HG03039 (cell line): ENCODE measurements around the gene CHKA.

ENCODE experiments used
- ATAC-seq: cut with Tn5 transposase; IDR thresholded peaks from one replicate; pipeline ENCODE4 v1.9.1; 2021; ENCODE audit warnings: mild to moderate bottlenecking, moderate library complexity; ENCODE audit not compliant: unreplicated experiment

Gene CHKA

DNA sequence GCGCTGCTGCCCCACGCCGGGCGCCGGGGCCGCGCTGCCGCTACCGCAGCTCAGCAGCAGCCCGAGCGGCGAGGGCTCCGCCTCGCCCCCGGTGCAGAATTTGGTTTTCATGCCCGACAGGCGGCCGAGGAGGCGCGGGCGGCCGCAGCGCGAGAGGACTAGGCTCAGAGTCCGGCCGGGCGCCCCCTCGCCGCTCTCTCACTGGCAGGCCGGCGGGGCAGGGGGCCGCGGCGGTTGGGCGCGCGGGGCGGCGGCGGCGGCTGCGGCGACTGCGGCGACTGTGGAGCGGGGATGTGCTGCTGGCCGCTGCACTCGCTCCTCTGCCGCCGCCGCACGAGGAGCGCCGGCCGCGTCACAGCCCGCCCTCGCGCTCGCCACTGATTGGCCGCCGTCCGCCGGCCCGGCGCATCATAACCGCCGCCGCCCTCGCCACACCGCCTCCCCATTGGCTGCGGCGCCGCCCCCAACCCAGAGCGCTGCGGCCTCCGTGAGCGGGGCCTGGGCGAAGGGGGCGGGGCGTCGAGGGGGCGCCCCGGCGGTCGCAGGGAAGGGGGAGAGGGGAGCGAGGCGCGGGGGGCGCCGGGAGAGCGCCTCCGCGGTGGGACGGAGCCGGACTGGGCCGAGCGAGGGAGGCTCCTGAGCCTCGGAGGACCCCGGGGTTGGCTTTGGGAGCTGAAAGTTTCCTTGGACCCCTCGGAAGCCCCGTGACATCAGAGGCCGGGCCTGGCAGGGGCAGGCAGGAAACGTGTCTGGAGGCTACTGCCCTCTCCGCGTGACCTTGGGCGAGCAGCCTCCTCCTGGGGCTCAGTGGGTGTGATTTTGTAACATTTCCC lies at the start of gene CHKA:
Gene CHKA (minus strand): TSS at position 322 of the 833 bp plus-strand sequence. CDS start 211 bp downstream, at position 111.
- peak; percentile 82 for ATAC-seq

DNA sequence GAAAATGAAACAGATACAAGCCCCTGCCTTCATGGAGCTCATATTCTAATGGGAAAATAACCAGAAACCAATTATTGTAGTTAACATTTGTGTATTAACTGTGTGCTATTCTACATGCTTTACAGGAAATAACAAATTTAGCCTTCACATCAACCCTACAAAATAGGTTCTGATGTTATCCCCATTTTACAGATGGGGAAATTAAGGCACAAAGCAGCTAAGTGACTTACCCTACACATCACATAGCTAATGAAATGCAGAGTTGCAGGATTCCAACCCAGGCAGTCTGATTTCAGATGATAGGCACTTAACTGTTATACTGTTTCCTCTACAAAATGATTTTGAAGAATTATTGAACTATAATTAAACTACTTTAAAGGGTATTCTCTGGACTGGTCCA lies 48.3 kb upstream of the CHKA start:
- no peak for ATAC-seq

- no peak for ATAC-seq
Measured at GRCh38 chr11:68168694-68169093, 47.5 kb upstream of the CHKA start.

- ATAC-seq, result no peak
Measured at GRCh38 chr11:68167474-68167873, 46.3 kb upstream of the CHKA start.

DNA sequence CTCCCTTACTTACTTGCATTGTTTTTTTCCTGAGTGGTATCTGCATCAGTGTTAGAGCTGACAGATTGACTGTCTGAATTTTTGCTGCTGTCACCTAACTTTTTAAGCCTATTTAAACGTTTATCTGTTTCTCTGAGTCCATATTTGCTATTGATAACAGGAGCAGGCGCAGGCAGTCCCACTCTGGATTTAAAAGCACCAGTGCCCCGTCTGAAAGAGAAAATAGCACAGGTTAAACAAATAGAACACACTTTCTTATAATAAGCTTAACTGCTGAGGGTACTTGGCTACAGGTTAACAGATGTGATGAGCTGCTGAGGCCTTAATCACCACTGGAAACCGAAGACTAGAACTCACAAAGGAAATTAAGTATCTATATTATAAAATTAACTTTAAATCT lies 45.8 kb upstream of the CHKA start:
- ATAC-seq, result no peak

GRCh38 chr11:68165601-68166000 lies 44.4 kb upstream of the CHKA start:
- ATAC-seq, result no peak

- no peak for ATAC-seq
Measured at GRCh38 chr11:68164437-68164836, 43.2 kb upstream of the CHKA start.

- ATAC-seq, result no peak
Measured at GRCh38 chr11:68163691-68164090, 42.5 kb upstream of the CHKA start.

GRCh38 chr11:68160100-68160695 lies 39.0 kb upstream of the CHKA start:
- ATAC-seq, result no peak

GRCh38 chr11:68159665-68160064 lies 38.5 kb upstream of the CHKA start:
- ATAC-seq, result no peak

DNA sequence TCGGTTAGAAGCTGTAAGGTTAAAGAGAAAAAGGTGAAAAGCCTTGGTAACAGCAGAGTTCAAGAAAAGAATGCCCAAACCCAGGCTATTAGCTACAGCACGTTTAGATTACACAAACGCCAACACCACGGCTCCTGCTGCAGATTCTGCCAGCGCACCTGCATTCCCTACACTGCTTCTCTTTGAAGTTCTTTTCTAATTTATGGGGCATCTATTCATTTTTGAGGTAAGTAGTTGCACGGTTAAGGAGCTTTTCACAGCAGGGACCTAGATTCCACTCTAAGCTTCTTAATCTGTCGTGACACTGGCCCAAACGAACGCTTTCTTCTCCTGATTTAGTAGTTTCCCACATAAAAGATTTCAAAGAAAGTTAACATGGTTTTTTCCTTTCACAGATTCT lies 38.0 kb upstream of the CHKA start:
- ATAC-seq, result no peak

DNA sequence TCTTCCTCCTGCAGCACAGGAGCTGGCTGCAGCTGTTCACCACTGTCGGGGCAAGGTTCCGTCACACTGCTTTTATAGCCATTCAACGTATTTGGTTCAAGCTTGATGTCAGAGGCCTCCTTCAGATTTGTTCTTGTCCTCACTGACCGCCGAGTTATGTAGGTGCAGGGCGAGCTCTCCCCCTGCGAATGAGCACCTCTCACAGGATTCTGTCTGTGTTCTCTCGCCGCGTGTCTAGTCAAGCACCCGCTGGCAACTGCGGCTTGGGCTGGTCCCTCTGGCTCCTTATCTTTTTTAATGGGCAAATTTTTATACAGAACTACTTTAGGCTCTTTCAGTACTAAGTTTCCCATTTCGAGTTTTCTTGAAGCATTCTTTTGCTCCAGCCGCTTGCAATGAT lies 37.4 kb upstream of the CHKA start:
- ATAC-seq, result no peak

GRCh38 chr11:68153742-68154141 lies 32.6 kb upstream of the CHKA start:
- ATAC-seq, result no peak

- ATAC-seq, result no peak
Measured at GRCh38 chr11:68150037-68150436, 28.8 kb upstream of the CHKA start.

DNA sequence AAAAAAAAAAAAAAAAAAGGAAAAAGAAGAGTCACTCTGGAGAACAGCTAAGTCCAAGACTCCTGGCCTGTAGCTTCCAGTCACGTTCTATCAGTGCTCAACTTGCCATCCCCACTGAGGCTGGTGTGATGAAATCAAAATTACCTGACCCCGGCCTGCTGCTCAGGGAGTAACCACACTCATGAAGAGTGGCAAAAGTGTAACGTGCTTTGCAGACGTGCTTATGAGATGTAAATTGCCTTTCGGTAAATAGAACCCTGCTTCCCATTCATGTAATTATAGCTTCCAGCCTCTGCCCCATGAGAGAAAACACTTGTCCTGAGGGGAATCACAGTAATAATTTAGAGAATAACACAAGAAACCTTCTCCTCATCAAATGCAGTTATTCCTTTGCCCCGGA lies 28.2 kb upstream of the CHKA start:
- no peak for ATAC-seq

- ATAC-seq, result no peak
Measured at GRCh38 chr11:68148879-68149278, 27.7 kb upstream of the CHKA start.

GRCh38 chr11:68148071-68148805 lies 27.1 kb upstream of the CHKA start:
- no peak for ATAC-seq

- no peak for ATAC-seq
Measured at GRCh38 chr11:68146704-68147474, 25.7 kb upstream of the CHKA start.

- no peak for ATAC-seq
Measured at GRCh38 chr11:68146010-68146540, 24.9 kb upstream of the CHKA start.

- no peak for ATAC-seq
Measured at GRCh38 chr11:68145120-68145866, 24.1 kb upstream of the CHKA start.
